ENCODE data around the gene TGFBR1. TPM values are rescaled to one million over a fixed set of nuclear protein-coding genes. Genes with fewer than 3 reads are reported as not detected.

The TGFBR1 gene
- total RNA-seq, 2 experiments from 2014 or later = 12.9 to 14.6 TPM

DNA sequence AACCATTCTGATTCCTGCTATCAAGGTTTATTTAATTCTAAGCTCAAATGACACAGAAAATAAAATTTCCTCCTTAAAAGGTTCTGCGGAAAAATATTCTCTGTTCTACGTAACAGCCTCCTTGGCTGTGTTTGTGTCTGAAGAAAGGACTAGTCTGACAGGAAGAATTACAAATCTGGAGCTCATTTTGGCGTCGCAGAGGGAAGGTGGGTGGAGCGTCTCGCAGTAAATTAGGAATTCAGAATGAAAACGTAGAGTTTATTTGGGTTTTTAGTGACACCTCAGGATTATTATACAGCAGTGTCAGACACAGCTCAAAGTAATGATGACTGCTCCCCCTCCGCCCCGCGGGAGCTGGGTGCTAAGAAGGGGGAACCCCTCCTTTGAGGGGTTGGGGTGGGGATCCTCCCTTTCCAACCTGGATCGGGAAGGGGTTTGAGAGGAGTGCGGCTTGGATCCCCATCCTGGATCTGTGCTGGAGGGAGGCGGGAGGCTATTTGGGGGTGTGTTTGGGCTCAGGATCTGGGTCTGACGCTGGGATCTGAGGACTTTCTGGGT lies 933 bp upstream of the TGFBR1 start:
- peak in 5 of 14 experiments; percentile 26 to 48 (median 36) for DNase-seq
- ATAC-seq (ENCODE audit: poor library complexity) = peak; percentile 16
- TF ChIP-seq, protein P1, sequence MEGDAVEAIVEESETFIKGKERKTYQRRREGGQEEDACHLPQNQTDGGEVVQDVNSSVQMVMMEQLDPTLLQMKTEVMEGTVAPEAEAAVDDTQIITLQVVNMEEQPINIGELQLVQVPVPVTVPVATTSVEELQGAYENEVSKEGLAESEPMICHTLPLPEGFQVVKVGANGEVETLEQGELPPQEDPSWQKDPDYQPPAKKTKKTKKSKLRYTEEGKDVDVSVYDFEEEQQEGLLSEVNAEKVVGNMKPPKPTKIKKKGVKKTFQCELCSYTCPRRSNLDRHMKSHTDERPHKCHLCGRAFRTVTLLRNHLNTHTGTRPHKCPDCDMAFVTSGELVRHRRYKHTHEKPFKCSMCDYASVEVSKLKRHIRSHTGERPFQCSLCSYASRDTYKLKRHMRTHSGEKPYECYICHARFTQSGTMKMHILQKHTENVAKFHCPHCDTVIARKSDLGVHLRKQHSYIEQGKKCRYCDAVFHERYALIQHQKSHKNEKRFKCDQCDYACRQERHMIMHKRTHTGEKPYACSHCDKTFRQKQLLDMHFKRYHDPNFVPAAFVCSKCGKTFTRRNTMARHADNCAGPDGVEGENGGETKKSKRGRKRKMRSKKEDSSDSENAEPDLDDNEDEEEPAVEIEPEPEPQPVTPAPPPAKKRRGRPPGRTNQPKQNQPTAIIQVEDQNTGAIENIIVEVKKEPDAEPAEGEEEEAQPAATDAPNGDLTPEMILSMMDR (IDR thresholded peaks at IDR 0.05) = no peak
- Histone ChIP-seq H3K9me3 (ENCODE audit: control insufficient read depth in 1 of 2, insufficient read depth in 1 of 2, low read length in 2 of 2) (no peaks in the 10 kb centered on the region), H3K27me3 (ENCODE audit: control insufficient read depth in 1 of 2, insufficient read depth in 2 of 2, low read length in 2 of 2) (no peaks in the 10 kb centered on the region), H3K27ac (ENCODE audit: low read depth in 1 of 2, low read length in 2 of 2) (peak overlapping the region; percentile 65 to 74), H3K36me3 (ENCODE audit: insufficient read depth, low read length) (no peaks in the 10 kb centered on the region), H3K4me3 (ENCODE audit: low read length) (peak overlapping the region; percentile 54), H3K4me1 (ENCODE audit: insufficient read depth, low read length) (peaks cover 37% of the 10 kb centered on the region)
- Mint-ChIP-seq H3K27ac (peak overlapping the region; percentile 93), H3K27me3 (no peaks in the 10 kb centered on the region), H3K36me3 (ENCODE audit: low read depth) (peaks cover 14% of the 10 kb centered on the region), H3K4me1 (ENCODE audit: low read depth) (peaks cover 60% of the 10 kb centered on the region), H3K9me3 (peaks cover 4% of the 10 kb centered on the region), H3K4me3 (peak overlapping the region; percentile 93)
- intact Hi-C loops (cut with DNase I, micrococcal nuclease) = loop anchor here (1.0 to 10.0 kb wide), 5 partner anchors 27 to 1119 kb away; partner anchors contain the start of gene ANP32B (in 1 of the 2)
- CTCF ChIA-PET = interaction anchor here (0.8 to 2.3 kb wide), 10 partner anchors 10 to 721 kb away, joined by 3 to 9 read pairs (median 4); no protein-coding TSS in a partner anchor
- POLR2A ChIA-PET = interaction anchor here (0.6 to 6.0 kb wide), 24 partner anchors 9 to 1471 kb away, joined by 3 to 73 read pairs (median 8); partner anchors contain the start of genes NCBP1 and TSTD2

DNA sequence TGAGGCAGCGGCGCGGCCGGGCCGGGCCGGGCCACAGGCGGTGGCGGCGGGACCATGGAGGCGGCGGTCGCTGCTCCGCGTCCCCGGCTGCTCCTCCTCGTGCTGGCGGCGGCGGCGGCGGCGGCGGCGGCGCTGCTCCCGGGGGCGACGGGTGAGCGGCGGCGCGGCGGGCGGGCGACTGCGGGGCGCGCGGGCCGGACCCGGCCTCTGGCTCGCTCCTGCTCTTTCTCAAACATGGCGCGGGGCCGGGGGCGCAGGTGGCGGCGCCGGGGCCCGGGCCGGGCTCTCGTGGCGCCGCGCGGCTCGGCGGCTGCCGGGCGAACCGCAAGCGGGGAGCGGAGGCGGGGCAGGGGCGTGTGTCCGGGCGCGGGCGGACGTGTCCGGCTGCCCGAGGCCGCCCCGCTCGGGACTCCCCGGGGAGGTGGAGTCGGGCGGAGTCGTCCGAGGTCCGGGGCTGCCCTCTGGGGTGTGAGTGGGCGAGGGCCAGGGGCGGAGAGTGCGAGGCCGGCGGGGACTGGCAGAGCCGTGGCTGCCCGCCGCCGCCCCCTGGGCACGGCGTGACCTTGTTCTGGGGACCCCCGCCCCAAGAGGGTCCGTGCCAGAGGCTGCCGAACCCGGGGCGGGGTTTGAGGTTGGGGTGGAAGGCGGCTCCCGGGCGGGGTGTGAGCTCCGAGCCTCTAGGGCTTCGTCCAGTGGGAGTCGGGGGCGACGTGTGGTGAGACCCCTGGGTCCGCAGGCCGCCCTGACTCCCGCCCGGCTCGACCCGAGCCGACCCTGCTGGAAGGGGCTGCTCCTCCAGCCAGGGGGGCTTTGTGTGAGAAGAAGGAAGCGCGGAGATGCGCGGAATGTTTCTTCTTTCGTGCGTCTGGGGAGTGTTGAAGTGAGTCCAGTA lies 485 bp downstream of the TGFBR1 start:
- Mint-ChIP-seq H3K36me3 (ENCODE audit: low read depth) (peaks cover 17% of the 10 kb centered on the region), H3K9me3 (no peaks in the 10 kb centered on the region), H3K27ac (peak overlapping the region; percentile 50), H3K4me1 (ENCODE audit: low read depth) (peaks cover 64% of the 10 kb centered on the region), H3K27me3 (no peaks in the 10 kb centered on the region), H3K4me3 (peak overlapping the region; percentile 88)
- ChIA-PET CTCF (interaction anchor here (1.0 to 2.3 kb wide), 6 partner anchors 14 to 46 kb away, joined by 3 to 9 read pairs (median 4); no protein-coding TSS in a partner anchor), POLR2A (interaction anchor here (0.5 to 6.0 kb wide), 26 partner anchors 8 to 130 kb away, joined by 3 to 73 read pairs (median 7); no protein-coding TSS in a partner anchor)
- Histone ChIP-seq H3K4me3 (ENCODE audit: low read length) (peak overlapping the region; percentile 81), H3K4me1 (ENCODE audit: insufficient read depth, low read length) (peaks cover 43% of the 10 kb centered on the region), H3K9me3 (ENCODE audit: control insufficient read depth in 1 of 2, insufficient read depth in 1 of 2, low read length in 2 of 2) (no peaks in the 10 kb centered on the region), H3K27ac (ENCODE audit: low read depth in 1 of 2, low read length in 2 of 2) (peak overlapping the region; percentile 20 to 63), H3K27me3 (ENCODE audit: control insufficient read depth in 1 of 2, insufficient read depth in 2 of 2, low read length in 2 of 2) (no peaks in the 10 kb centered on the region), H3K36me3 (ENCODE audit: insufficient read depth, low read length) (no peaks in the 10 kb centered on the region)
- DNase-seq = peak in 12 of 14 experiments; percentile 4 to 74 (median 20)
- TF ChIP-seq, protein P1 (IDR thresholded peaks at IDR 0.05) = no peak
- ATAC-seq (ENCODE audit: poor library complexity) = peak; percentile 5
- intact Hi-C loops (cut with DNase I, micrococcal nuclease) = loop anchor here (2.0 to 10.0 kb wide), 4 partner anchors 29 to 1121 kb away; partner anchors contain the start of genes ALG2 (in 1 of the 2), ANP32B (in 1 of the 2) and SEC61B (in 1 of the 2)

DNA sequence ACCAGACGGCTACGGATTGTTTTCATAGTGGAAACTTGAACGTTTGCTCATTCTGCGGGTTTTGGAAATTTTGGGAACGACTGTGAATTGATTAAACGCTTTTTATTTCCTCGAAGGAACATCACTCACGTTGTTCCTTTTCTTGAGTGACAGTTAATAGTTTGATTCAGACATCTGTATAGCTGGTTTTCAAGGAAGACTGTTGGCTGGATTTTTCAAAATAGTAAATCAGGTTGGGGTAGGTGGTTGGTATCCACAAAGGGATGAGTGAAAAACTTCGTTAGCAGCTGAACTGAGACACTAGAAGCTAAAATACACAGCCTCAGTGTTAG lies 1.1 kb downstream of the TGFBR1 start:
- peaks cover 43% of the 10 kb centered on the region for H3K4me1 ChIP-seq (ENCODE audit: insufficient read depth, low read length)
- intact Hi-C loops (cut with DNase I, micrococcal nuclease) = loop anchor here (2.0 to 10.0 kb wide), 3 partner anchors 29 to 1121 kb away; partner anchors contain the start of genes ALG2 (in 1 of the 2), ANP32B (in 1 of the 2) and SEC61B (in 1 of the 2)
- Mint-ChIP-seq H3K27me3 (no peaks in the 10 kb centered on the region), H3K36me3 (ENCODE audit: low read depth) (peaks cover 17% of the 10 kb centered on the region), H3K9me3 (no peaks in the 10 kb centered on the region), H3K27ac (peak overlapping the region; percentile 50), H3K4me1 (ENCODE audit: low read depth) (peaks cover 70% of the 10 kb centered on the region), H3K4me3 (peak overlapping the region; percentile 88)
- peak overlapping the region; percentile 81 for H3K4me3 ChIP-seq (ENCODE audit: low read length)
- DNase-seq = no peak
- TF ChIP-seq, protein P1 (IDR thresholded peaks at IDR 0.05) = no peak
- no peaks in the 10 kb centered on the region for H3K9me3 ChIP-seq (ENCODE audit: control insufficient read depth in 1 of 2, insufficient read depth in 1 of 2, low read length in 2 of 2)
- H3K27ac ChIP-seq (ENCODE audit: low read depth in 1 of 2, low read length in 2 of 2) = peak overlapping the region; percentile 20 to 63
- ChIA-PET CTCF (no interaction called here), POLR2A (interaction anchor here (0.9 to 6.0 kb wide), 12 partner anchors 11 to 114 kb away, joined by 3 to 73 read pairs (median 6); no protein-coding TSS in a partner anchor)
- no peak for ATAC-seq (ENCODE audit: poor library complexity)
- no peaks in the 10 kb centered on the region for H3K27me3 ChIP-seq (ENCODE audit: control insufficient read depth in 1 of 2, insufficient read depth in 2 of 2, low read length in 2 of 2)
- H3K36me3 ChIP-seq (ENCODE audit: insufficient read depth, low read length) = no peaks in the 10 kb centered on the region
